H9 (cell line): ENCODE measurements around the gene MLYCD. TPM values are rescaled to one million over a fixed set of nuclear protein-coding genes. Genes with fewer than 3 reads are reported as not detected.

Experiments
- DNase-seq: peaks from one replicate; pipeline ENCODE4 v3.0.0-alpha.2; 2017
- H2AFZ ChIP-seq: one replicate; pipeline ENCODE4 v1.6.1; 2013; ENCODE audit warnings: mild to moderate bottlenecking, low read length, control low read depth, moderate library complexity
- H2AK5ac ChIP-seq: 2 replicates; pipeline ENCODE4 v1.6.1; 2013; ENCODE audit warnings: low read length, control low read depth, mixed read lengths; ENCODE audit not compliant: insufficient read length
- H2BK120ac ChIP-seq: one replicate; pipeline ENCODE4 v1.6.1; 2013; ENCODE audit warnings: low read depth, mild to moderate bottlenecking, low read length, control low read depth, inconsistent platforms; ENCODE audit not compliant: poor library complexity, severe bottlenecking
- H2BK12ac ChIP-seq: 2 replicates; pipeline ENCODE4 v1.6.1; 2013; ENCODE audit warnings: low read length, control low read depth, mixed read lengths, low read depth; ENCODE audit not compliant: insufficient read length
- H2BK15ac ChIP-seq: 2 replicates; pipeline ENCODE4 v1.6.1; 2013; ENCODE audit warnings: low read depth, low read length, control low read depth
- H2BK20ac ChIP-seq: one replicate; pipeline ENCODE4 v1.6.1; 2013; ENCODE audit warnings: low read depth, mild to moderate bottlenecking, low read length, control low read depth, inconsistent platforms; ENCODE audit not compliant: poor library complexity, severe bottlenecking
- H2BK5ac ChIP-seq: 2 replicates; pipeline ENCODE4 v1.6.1; 2013; ENCODE audit warnings: low read length, control low read depth, mixed read lengths; ENCODE audit not compliant: insufficient read length
- H3K14ac ChIP-seq: 2 replicates; pipeline ENCODE4 v1.6.1; 2013; ENCODE audit warnings: low read length, control low read depth; ENCODE audit not compliant: insufficient read depth
- H3K18ac ChIP-seq: 2 replicates; pipeline ENCODE4 v1.6.1; 2013; ENCODE audit warnings: low read depth, mild to moderate bottlenecking, mixed read lengths, low read length, control low read depth; ENCODE audit not compliant: insufficient read length
- H3K23ac ChIP-seq: 2 replicates; pipeline ENCODE4 v1.6.1; 2013; ENCODE audit warnings: low read length, control low read depth, mixed read lengths, low read depth; ENCODE audit not compliant: insufficient read length
- H3K23me2 ChIP-seq: 2 replicates; pipeline ENCODE4 v1.6.1; 2013; ENCODE audit warnings: low read depth, mild to moderate bottlenecking, mixed read lengths, low read length, control low read depth; ENCODE audit not compliant: insufficient read length, poor library complexity, severe bottlenecking
- H3K27ac ChIP-seq: 2 replicates; pipeline ENCODE4 v1.5.1; 2013; ENCODE audit warnings: low read length, control low read depth, mixed read lengths, low read depth; ENCODE audit not compliant: insufficient read length
- H3K27me3 ChIP-seq: 2 replicates; pipeline ENCODE4 v1.6.1; 2013; ENCODE audit warnings: low read length, control low read depth, inconsistent platforms; ENCODE audit not compliant: insufficient read depth
- H3K4ac ChIP-seq: 2 replicates; pipeline ENCODE4 v1.6.1; 2013; ENCODE audit warnings: low read depth, mild to moderate bottlenecking, control low read depth, inconsistent platforms, low read length, moderate library complexity
- H3K4me1 ChIP-seq: 2 replicates; pipeline ENCODE4 v1.6.1; 2013; ENCODE audit warnings: low read length, control low read depth, inconsistent platforms; ENCODE audit not compliant: insufficient read depth
- H3K4me2 ChIP-seq: 2 replicates; pipeline ENCODE4 v1.6.1; 2013; ENCODE audit warnings: low read length, control low read depth, mixed read lengths; ENCODE audit not compliant: insufficient read length, insufficient read depth
- H3K56ac ChIP-seq: 2 replicates; pipeline ENCODE4 v1.6.1; 2013; ENCODE audit warnings: low read depth, mild to moderate bottlenecking, mixed read lengths, low read length, control low read depth; ENCODE audit not compliant: insufficient read length
- H3K79me1 ChIP-seq: 2 replicates; pipeline ENCODE4 v1.6.1; 2013; ENCODE audit warnings: low read depth, mild to moderate bottlenecking, moderate library complexity, low read length, control low read depth, inconsistent platforms; ENCODE audit not compliant: insufficient read depth, poor library complexity, severe bottlenecking
- H3K79me2 ChIP-seq: 2 replicates; pipeline ENCODE4 v1.6.1; 2013; ENCODE audit warnings: low read length, control low read depth, inconsistent platforms; ENCODE audit not compliant: insufficient read depth
- H3K9ac ChIP-seq: 2 replicates; pipeline ENCODE4 v1.6.1; 2013; ENCODE audit warnings: low read length, control low read depth, mixed read lengths; ENCODE audit not compliant: insufficient read length; ENCODE audit errors: extremely low read depth
- H3K9me3 ChIP-seq: one replicate; pipeline ENCODE4 v1.6.1; 2013; ENCODE audit warnings: low read depth, low read length, inconsistent platforms; ENCODE audit not compliant: control insufficient read depth
- H3T11ph ChIP-seq: one replicate; pipeline ENCODE4 v1.6.1; 2013; ENCODE audit warnings: mild to moderate bottlenecking, low read length, control low read depth, inconsistent platforms
- H4K20me1 ChIP-seq: one replicate; pipeline ENCODE4 v1.6.1; 2013; ENCODE audit not compliant: control insufficient read depth, insufficient read length, insufficient read depth
- H4K5ac ChIP-seq: 2 replicates; pipeline ENCODE4 v1.6.1; 2013; ENCODE audit warnings: low read depth, mild to moderate bottlenecking, mixed read lengths, low read length, control low read depth; ENCODE audit not compliant: insufficient read length
- H4K8ac ChIP-seq: replicated peaks from 2 replicates; pipeline ENCODE4 v1.6.1; 2013; ENCODE audit warnings: low read length, control low read depth, mixed read lengths, low read depth; ENCODE audit not compliant: insufficient read length
- H4K91ac ChIP-seq: 2 replicates; pipeline ENCODE4 v1.6.1; 2013; ENCODE audit warnings: low read depth, mild to moderate bottlenecking, moderate library complexity, mixed read lengths, low read length, control low read depth; ENCODE audit not compliant: insufficient read length
- H3K27ac Mint-ChIP-seq, 3 experiments: 2 replicates in 2 of 3; 3 replicates in 1 of 3; pipeline ENCODE4 v1.8.0; 2020 to 2021; ENCODE audit warnings: mixed read lengths in 3 of 3, mild to moderate bottlenecking in 1 of 3, moderate library complexity in 1 of 3
- H3K27me3 Mint-ChIP-seq: 2 replicates; pipeline ENCODE4 v1.8.0; 2021; ENCODE audit warnings: low read depth, mild to moderate bottlenecking, moderate library complexity, mixed read lengths
- H3K36me3 Mint-ChIP-seq, 3 experiments: 2 replicates in 2 of 3; 3 replicates in 1 of 3; pipeline ENCODE4 v1.8.0; 2020 to 2021; ENCODE audit warnings: low read depth in 3 of 3, mixed read lengths in 3 of 3; ENCODE audit not compliant: insufficient read depth in 1 of 3
- H3K4me1 Mint-ChIP-seq, 2 experiments: 2 replicates each; pipeline ENCODE4 v1.8.0; 2020; ENCODE audit warnings: mixed read lengths in 2 of 2
- H3K4me3 Mint-ChIP-seq, 2 experiments: 2 replicates in 1 of 2; 3 replicates in 1 of 2; pipeline ENCODE4 v1.8.0; 2020 to 2021; ENCODE audit warnings: mild to moderate bottlenecking in 2 of 2, mixed read lengths in 2 of 2, moderate library complexity in 1 of 2
- H3K9me3 Mint-ChIP-seq, 2 experiments: 2 replicates in 1 of 2; 3 replicates in 1 of 2; pipeline ENCODE4 v1.8.0; 2020; ENCODE audit warnings: mild to moderate bottlenecking in 2 of 2, mixed read lengths in 2 of 2, moderate library complexity in 1 of 2
- CTCF ChIP-seq: fragments of 200-600 bp; sonication (generic); conservative IDR thresholded peaks from 3 replicates; pipeline ENCODE4 v1.8.0; 2021; ENCODE audit warnings: antibody characterized with exemption, mild to moderate bottlenecking
- WGBS: extraction: QIAGEN DNeasy Blood & Tissue Kit; methylation state at CpG from one replicate; pipeline ENCODE4 v1.1.7; 2013; ENCODE audit warnings: missing lambda C conversion rate, low lambda C conversion rate, mixed read lengths; ENCODE audit not compliant: insufficient read length; ENCODE audit errors: extremely low coverage; 5-methylcytosine and 5-hydroxymethylcytosine counted together
- total RNA-seq: library from RNA; stranded (reverse); gene quantifications from 2 replicates; pipeline ENCODE4 v1.2.1, GENCODE V29; 2021

MLYCD gene
- total RNA-seq, 1 experiment from 2014 or later = 7.1 TPM

- no peak overlapping the region for H3K27ac ChIP-seq
- Mint-ChIP-seq H3K27ac (no peak overlapping the region), H3K9me3 (peaks cover under 1 to 3% of the 10 kb centered on the region in 2 experiments; a peak in 4 of 5 replicates), H3K4me3 (no peak overlapping the region), H3K27me3 (peaks cover 2% of the 10 kb centered on the region), H3K36me3 (peaks cover 41 to 80% (median 65%) of the 10 kb centered on the region in 3 experiments), H3K4me1 (peaks cover 24 to 40% of the 10 kb centered on the region in 2 experiments)
- H2BK15ac ChIP-seq = no peak overlapping the region
- H4K91ac ChIP-seq = no peak overlapping the region
- no peak overlapping the region for H3K23ac ChIP-seq
- H3K9me3 ChIP-seq = no peaks in the 10 kb centered on the region
- H3K18ac ChIP-seq = no peak overlapping the region
- TF ChIP-seq CTCF = no peak
- no peak overlapping the region for H3T11ph ChIP-seq
- no peak overlapping the region for H2BK5ac ChIP-seq
- H2BK120ac ChIP-seq = no peak overlapping the region
- no peak overlapping the region for H3K9ac ChIP-seq
- no peaks in the 10 kb centered on the region for H3K79me1 ChIP-seq
- H2AFZ ChIP-seq = no peak overlapping the region
- no peak overlapping the region for H3K56ac ChIP-seq
- H3K4ac ChIP-seq = no peak overlapping the region
- H2BK20ac ChIP-seq = no peak overlapping the region
- no peak overlapping the region for H3K4me2 ChIP-seq
- no peak overlapping the region for H4K8ac ChIP-seq
- no peak overlapping the region for H2BK12ac ChIP-seq
- no peaks in the 10 kb centered on the region for H3K79me2 ChIP-seq
- WGBS = no CpG with 5 or more reads among the region's 10 CpGs
- DNase-seq = no peak
- no peak overlapping the region for H4K5ac ChIP-seq
- no peak overlapping the region for H3K14ac ChIP-seq
- H2AK5ac ChIP-seq = no peak overlapping the region
- H3K23me2 ChIP-seq = no peaks in the 10 kb centered on the region
- H3K4me1 ChIP-seq = no peaks in the 10 kb centered on the region
- no peaks in the 10 kb centered on the region for H3K27me3 ChIP-seq
- no peaks in the 10 kb centered on the region for H4K20me1 ChIP-seq
Observed at GRCh38 chr16:83911290-83911689, 12.4 kb downstream of the MLYCD start.
